ENCODE data around the gene IL6. TPM values are rescaled to one million over a fixed set of nuclear protein-coding genes. Genes with fewer than 3 reads are reported as not detected.

Gene IL6
- total RNA-seq, 2 experiments from 2014 or later: not detected

Other genes starting within 250 kb of the IL6 start
- not detected for gene STEAP1B, start 227.0 kb upstream of the IL6 start, total RNA-seq
- gene TOMM7, start 95.6 kb downstream of the IL6 start, total RNA-seq: 100 to 1,000 TPM; 503 to 549 TPM